PFSK-1 (cell line): ENCODE measurements around the gene TMEM150B.

Experiments used
- FOXP2 ChIP-seq: optimal IDR thresholded peaks from 2 replicates; pipeline ENCODE3; 2011; ENCODE audit warnings: borderline replicate concordance, control low read depth, inconsistent platforms; ENCODE audit not compliant: insufficient read depth; ENCODE audit errors: extremely low read length, extremely low read depth
- POLR2AphosphoS5 ChIP-seq: IDR thresholded peaks from 2 replicates; pipeline ENCODE4 v1.6.1; 2012; ENCODE audit warnings: low read depth, mild to moderate bottlenecking, control low read depth, low read length, moderate library complexity
- REST ChIP-seq, 2 experiments: IDR thresholded peaks; 2 replicates each; pipeline versions ENCODE4 v1.6.1 to v1.8.0; 2011 to 2012; ENCODE audit warnings: low read depth in 2 of 2, low read length in 2 of 2, control low read depth in 1 of 2, inconsistent platforms in 1 of 2, mild to moderate bottlenecking in 1 of 2, moderate library complexity in 1 of 2; ENCODE audit not compliant: insufficient read depth in 1 of 2
- SIN3A ChIP-seq: IDR thresholded peaks from 2 replicates; pipeline ENCODE4 v1.6.1; 2012; ENCODE audit warnings: mild to moderate bottlenecking, low read length, moderate library complexity, borderline replicate concordance; ENCODE audit not compliant: insufficient read depth
- TAF1 ChIP-seq: IDR thresholded peaks from 2 replicates; pipeline ENCODE4 v1.6.1; 2012; ENCODE audit warnings: low read length, control low read depth, borderline replicate concordance; ENCODE audit not compliant: insufficient read depth

Gene TMEM150B

GRCh38 chr19:55360902-55361301 lies 35.8 kb upstream of the TMEM150B start:
- TF ChIP-seq REST (IDR thresholded peaks at IDR 0.05; ENCODE audit: insufficient read depth in 1 of 2, low read depth in 2 of 2, low read length in 2 of 2) (no peak), SIN3A (no peak), TAF1 (no peak), POLR2AphosphoS5 (no peak), FOXP2 (no peak)

- TF ChIP-seq SIN3A: no peak
- TF ChIP-seq TAF1: no peak
- TF ChIP-seq REST (IDR thresholded peaks at IDR 0.05; ENCODE audit: insufficient read depth in 1 of 2, low read depth in 2 of 2, low read length in 2 of 2): no peak
- TF ChIP-seq FOXP2: no peak
- TF ChIP-seq POLR2AphosphoS5: no peak
These were observed 34.1 kb upstream of the TMEM150B start for GRCh38 chr19:55358943-55359908.

GRCh38 chr19:55358493-55358892 lies 33.4 kb upstream of the TMEM150B start:
- TF ChIP-seq TAF1 (no peak), FOXP2 (no peak), SIN3A (no peak), REST (IDR thresholded peaks at IDR 0.05; ENCODE audit: insufficient read depth in 1 of 2, low read depth in 2 of 2, low read length in 2 of 2) (no peak), POLR2AphosphoS5 (no peak)

- TF ChIP-seq FOXP2 (no peak), POLR2AphosphoS5 (no peak), TAF1 (no peak), SIN3A (no peak), REST (IDR thresholded peaks at IDR 0.05; ENCODE audit: insufficient read depth in 1 of 2, low read depth in 2 of 2, low read length in 2 of 2) (no peak)
These were observed 30.2 kb upstream of the TMEM150B start for GRCh38 chr19:55355213-55355821.
